ENCODE data around the gene GUCA2A.

Gene GUCA2A

GRCh38 chr1:42167611-42168390, 3.3 kb upstream of the GUCA2A start (continued):
- peak; percentile 26; the same call in 1 of the 2 replicates for TF ChIP-seq ZBTB6 (tag by site-specific recombination; IDR thresholded peaks at IDR 0.05)
- no peak for TF ChIP-seq ZNF488 (tag by site-specific recombination; IDR thresholded peaks at IDR 0.05)
- TF ChIP-seq ZNF548 (tag by site-specific recombination; IDR thresholded peaks at IDR 0.05) = no peak
- TF ChIP-seq ZNF350 (tag by site-specific recombination; IDR thresholded peaks at IDR 0.05) = no peak
- peak; percentile 33 for TF ChIP-seq SP2 (tag by site-specific recombination; IDR thresholded peaks at IDR 0.05)
- no peak for TF ChIP-seq ZNF830 (tag by site-specific recombination; IDR thresholded peaks at IDR 0.05; ENCODE audit: low read depth)
- no peak for TF ChIP-seq ZEB2 (tag by site-specific recombination; IDR thresholded peaks at IDR 0.05)
- TF ChIP-seq ZBTB44 (tag by site-specific recombination; IDR thresholded peaks at IDR 0.05) = no peak
- TF ChIP-seq ZBTB1 (tag by site-specific recombination; IDR thresholded peaks at IDR 0.05) = no peak
- TF ChIP-seq ZNF280C (tag by site-specific recombination; IDR thresholded peaks at IDR 0.05) = no peak
- no peak for TF ChIP-seq ZBTB8A (tag by site-specific recombination; IDR thresholded peaks at IDR 0.05)
- TF ChIP-seq BCL11A (tag by site-specific recombination; IDR thresholded peaks at IDR 0.05; ENCODE audit: low read depth) = no peak
- no peak for TF ChIP-seq ZNF639 (tag by site-specific recombination; IDR thresholded peaks at IDR 0.05)
- peak; percentile 94 for TF ChIP-seq ZNF600 (tag by site-specific recombination; IDR thresholded peaks at IDR 0.05)
- no peak for TF ChIP-seq PBX3 (CRISPR knock-in tag; IDR thresholded peaks at IDR 0.05)
- no peak for TF ChIP-seq ZNF645 (tag by site-specific recombination; IDR thresholded peaks at IDR 0.05)
- no peak for TF ChIP-seq ZNF335 (tag by site-specific recombination; conservative IDR thresholded peaks at IDR 0.05)
- TF ChIP-seq ZNF580 (tag by site-specific recombination; IDR thresholded peaks at IDR 0.05) = no peak
- no peak for TF ChIP-seq ZNF623 (tag by site-specific recombination; IDR thresholded peaks at IDR 0.05)
- TF ChIP-seq EGR2 (tag by site-specific recombination; IDR thresholded peaks at IDR 0.05; ENCODE audit: low read depth) = peak; percentile 94
- TF ChIP-seq SCRT1 (tag by site-specific recombination; IDR thresholded peaks at IDR 0.05; ENCODE audit: borderline replicate concordance) = 0 out of 2 replicates have a peak, but pooled peaks have one; percentile 9
- no peak for TF ChIP-seq TRIM28 (IDR thresholded peaks at IDR 0.05; ENCODE audit: borderline replicate concordance, low read length)
- no peak for TF ChIP-seq ZNF776 (tag by site-specific recombination; IDR thresholded peaks at IDR 0.05; ENCODE audit: borderline replicate concordance)
- TF ChIP-seq ZSCAN23 (tag by site-specific recombination; IDR thresholded peaks at IDR 0.05) = no peak
- peak; percentile 20; the same call in 1 of the 2 replicates for TF ChIP-seq ZBTB17 (tag by site-specific recombination; IDR thresholded peaks at IDR 0.05)
- TF ChIP-seq ZNF48 (tag by site-specific recombination; IDR thresholded peaks at IDR 0.05) = no peak
- no peak for TF ChIP-seq IKZF3 (tag by site-specific recombination; IDR thresholded peaks at IDR 0.05)
- no peak for TF ChIP-seq ZBTB21 (tag by site-specific recombination; IDR thresholded peaks at IDR 0.05)
- no peak for TF ChIP-seq ZNF10 (tag by site-specific recombination; IDR thresholded peaks at IDR 0.05)
- no peak for TF ChIP-seq ZNF521 (tag by site-specific recombination; IDR thresholded peaks at IDR 0.05)
- TF ChIP-seq ZNF433 (tag by site-specific recombination; IDR thresholded peaks at IDR 0.05; ENCODE audit: low read depth) = no peak

Data from HEK293 (cell line).